Islet of Langerhans (tissue), 1 donor: ENCODE results near the gene SCN8A.
"Not testable (repeated sequence)": the region's sequence is repeated elsewhere in the genome, so short reads cannot be mapped to it uniquely, and the experiment has no call there.

Source experiments
- FAIRE-seq: peaks from one replicate; lab custom pipeline; 2011; peaks lifted over from hg19 to GRCh38; lab: Jason Lieb, UNC

SCN8A gene

GRCh38 chr12:51817027-51817953, 226.3 kb downstream of the SCN8A start:
- no peak for FAIRE-seq

- FAIRE-seq: no peak
These were observed 227.1 kb downstream of the SCN8A start for GRCh38 chr12:51818086-51818485.

GRCh38 chr12:51818566-51819300, 227.7 kb downstream of the SCN8A start:
- no peak for FAIRE-seq

GRCh38 chr12:51819736-51820525, 228.9 kb downstream of the SCN8A start:
- FAIRE-seq: no peak

- FAIRE-seq: no peak
These were observed 229.8 kb downstream of the SCN8A start for GRCh38 chr12:51820526-51821439.

GRCh38 chr12:51821440-51822260, 230.6 kb downstream of the SCN8A start:
- FAIRE-seq: no peak

- no peak for FAIRE-seq
These were observed 231.2 kb downstream of the SCN8A start for GRCh38 chr12:51822261-51822616.

- FAIRE-seq: no peak
These were observed 231.9 kb downstream of the SCN8A start for GRCh38 chr12:51822956-51823355.

- FAIRE-seq: peak; percentile 78
These were observed 233.0 kb downstream of the SCN8A start for GRCh38 chr12:51823875-51824565.

- no peak for FAIRE-seq
These were observed 234.2 kb downstream of the SCN8A start for GRCh38 chr12:51825216-51825615.

- FAIRE-seq: no peak
These were observed 235.8 kb downstream of the SCN8A start for GRCh38 chr12:51826881-51827280.

GRCh38 chr12:51827925-51828818, 237.1 kb downstream of the SCN8A start:
- FAIRE-seq: no peak

- no peak for FAIRE-seq
These were observed 238.0 kb downstream of the SCN8A start for GRCh38 chr12:51829011-51829481.

- no peak for FAIRE-seq
These were observed 238.6 kb downstream of the SCN8A start for GRCh38 chr12:51829641-51830040.

GRCh38 chr12:51831817-51832216, 240.8 kb downstream of the SCN8A start:
- not testable (repeated sequence) for FAIRE-seq

GRCh38 chr12:51832354-51833107, 241.5 kb downstream of the SCN8A start:
- no peak for FAIRE-seq

- no peak for FAIRE-seq
These were observed 242.6 kb downstream of the SCN8A start for GRCh38 chr12:51833448-51834227.
